Medulla oblongata (tissue), 1 donor: Measurements from ENCODE around the gene MAPK11.
"Not testable (repeated sequence)": the region's sequence is repeated elsewhere in the genome, so short reads cannot be mapped to it uniquely, and the experiment has no call there.

ENCODE experiments used
- DNase-seq: peaks from one replicate; pipeline ENCODE4 v3.0.0-alpha.2; 2015; ENCODE audit errors: extremely low spot score

The MAPK11 gene

DNA sequence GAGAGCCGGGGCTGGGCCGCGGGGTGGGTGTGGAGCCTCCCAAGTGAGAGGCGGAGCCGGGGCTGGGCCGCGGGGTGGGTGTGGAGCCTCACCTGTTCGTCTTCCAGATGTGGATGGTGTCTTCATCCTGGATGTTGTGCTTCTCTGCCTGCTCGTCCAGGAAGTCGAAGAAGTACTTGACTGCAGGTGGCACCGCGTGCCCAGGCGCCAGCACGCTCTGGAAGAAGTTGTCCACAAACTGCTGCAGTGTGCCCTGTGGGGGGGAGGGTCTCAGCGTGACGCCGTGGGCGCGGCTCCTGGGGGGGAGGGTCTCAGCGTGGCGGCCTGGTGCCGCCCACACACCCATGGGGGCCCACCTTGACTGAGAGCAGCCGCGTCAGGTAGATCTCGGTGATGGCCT is 7.6 kb upstream of the MAPK11 start:
- no peak for DNase-seq

DNA sequence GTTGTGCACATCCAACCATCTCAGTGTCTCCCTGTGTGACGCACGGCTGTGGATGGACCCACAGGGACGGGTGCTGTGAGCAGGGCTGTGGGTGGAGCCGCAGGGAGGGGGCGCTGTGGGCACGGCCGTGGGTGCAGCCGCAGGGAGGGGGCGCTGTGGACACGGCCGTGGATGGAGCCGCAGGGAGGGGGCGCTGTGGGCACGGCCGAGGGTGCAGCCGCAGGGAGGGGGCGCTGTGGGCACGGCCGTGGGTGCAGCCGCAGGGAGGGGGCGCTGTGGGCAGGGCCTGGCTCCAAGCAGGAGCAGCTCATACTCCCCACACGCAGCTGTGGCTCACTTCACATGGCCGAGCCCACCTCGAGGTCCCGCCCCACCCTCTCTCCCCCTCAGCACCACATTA is 6.0 kb upstream of the MAPK11 start:
- DNase-seq = peak; percentile 83

GRCh38 chr22:50275181-50276055 is 5.2 kb upstream of the MAPK11 start:
- no peak for DNase-seq

- DNase-seq = no peak
These were observed 4.6 kb upstream of the MAPK11 start for GRCh38 chr22:50274771-50275170.

DNA sequence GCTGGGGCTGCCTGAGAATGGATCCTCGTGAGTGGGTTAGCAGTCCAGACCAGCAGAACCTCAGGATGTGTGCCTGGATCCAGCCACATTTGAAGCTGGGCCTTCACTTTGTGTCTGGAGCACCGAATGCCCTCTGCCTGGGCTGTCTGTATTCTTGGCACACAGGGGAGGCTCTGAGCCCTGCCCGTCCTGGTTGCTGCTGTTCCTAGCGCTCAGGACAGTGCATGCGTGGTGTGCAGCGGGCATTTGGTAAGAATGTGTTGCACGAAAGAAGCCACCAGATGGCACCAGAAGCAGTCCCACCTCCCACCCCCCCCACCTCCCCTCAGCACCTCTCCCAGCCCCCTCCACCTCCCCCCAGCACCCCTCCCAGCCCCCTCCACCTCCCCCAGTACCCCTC is 4.1 kb upstream of the MAPK11 start:
- DNase-seq = peak; percentile 65

DNA sequence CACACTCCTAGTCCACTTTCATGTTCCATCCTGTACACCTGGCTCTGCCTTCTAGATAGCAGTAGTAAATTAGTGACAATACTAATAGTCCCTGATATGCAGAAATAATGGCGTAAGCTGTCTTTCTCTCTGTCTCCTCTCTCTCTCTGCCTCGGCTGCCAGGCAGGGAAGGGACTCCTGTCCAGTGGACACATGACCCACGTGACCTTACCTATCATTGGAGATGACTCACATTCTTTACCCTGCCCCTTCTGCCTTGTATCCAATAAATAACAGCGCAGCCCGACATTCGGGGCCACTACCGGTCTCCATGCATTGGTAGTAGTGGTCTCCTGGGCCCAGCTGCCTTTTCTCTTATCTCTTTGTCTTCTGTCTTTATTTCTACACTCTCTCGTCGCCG is 3.6 kb upstream of the MAPK11 start:
- not testable (repeated sequence) for DNase-seq

GRCh38 chr22:50273352-50273751 is 3.2 kb upstream of the MAPK11 start:
- not testable (repeated sequence) for DNase-seq

DNA sequence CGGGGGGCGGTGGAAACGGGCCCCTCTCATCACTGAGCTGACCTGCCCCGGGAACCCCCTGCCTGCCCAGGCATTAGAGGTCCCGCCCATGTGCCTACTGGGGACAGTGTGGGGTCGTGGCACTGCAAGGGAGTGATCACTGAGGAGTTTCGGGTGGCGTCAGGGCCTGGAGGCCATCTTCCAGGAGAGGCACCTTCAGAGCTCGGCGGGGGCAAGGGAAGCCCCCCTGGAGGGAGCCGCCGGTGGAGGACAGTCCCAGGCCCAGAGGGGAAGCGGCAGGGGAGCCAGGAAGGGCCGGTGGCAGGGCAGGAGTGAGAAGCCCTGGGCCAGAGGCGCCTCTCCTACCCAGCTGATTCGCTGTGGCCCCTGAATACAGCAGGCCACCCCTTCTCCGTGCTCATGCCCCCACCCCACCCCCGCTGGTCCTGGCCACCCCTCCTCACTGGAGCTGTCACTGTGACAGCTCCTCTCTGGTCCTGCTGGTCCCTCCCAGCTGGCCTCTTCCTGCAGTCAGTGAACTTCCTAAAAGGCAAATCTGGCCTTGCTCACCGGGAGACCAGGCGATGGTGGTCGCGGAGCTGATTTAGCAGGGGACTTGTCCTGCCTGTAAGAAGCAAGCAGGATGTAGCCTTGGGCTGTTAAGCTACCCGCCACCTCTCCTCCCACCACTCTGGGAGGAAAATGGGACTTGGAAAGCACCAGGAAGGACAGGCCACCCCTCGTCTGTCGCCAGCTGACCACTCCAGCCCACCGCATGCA is 2.0 kb upstream of the MAPK11 start:
- no peak for DNase-seq

GRCh38 chr22:50271519-50271970 is 1.4 kb upstream of the MAPK11 start:
- DNase-seq = peak; percentile 47

GRCh38 chr22:50270666-50271394 is 650 bp upstream of the MAPK11 start:
- no peak for DNase-seq

DNA sequence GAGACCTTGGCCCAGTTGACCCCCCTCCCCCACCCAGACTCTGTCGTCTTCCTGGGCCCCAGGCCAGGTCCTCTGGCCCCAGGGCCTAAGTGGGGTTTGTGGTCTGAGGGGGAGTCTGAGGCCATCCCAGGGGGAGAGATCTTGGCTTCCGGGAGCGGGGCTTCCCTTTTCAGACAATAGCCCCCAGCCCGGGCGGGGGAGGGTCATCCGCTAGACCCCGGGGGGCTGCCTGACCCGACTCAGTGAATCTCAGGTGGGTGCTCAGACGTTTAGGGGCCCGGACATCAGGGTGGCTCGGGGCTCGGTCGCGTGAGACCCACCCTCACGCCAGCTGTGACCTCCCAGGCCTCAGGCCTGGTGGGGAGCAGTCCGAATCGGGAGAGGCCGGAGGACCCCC is 609 bp downstream of the MAPK11 start:
- DNase-seq = no peak

DNA sequence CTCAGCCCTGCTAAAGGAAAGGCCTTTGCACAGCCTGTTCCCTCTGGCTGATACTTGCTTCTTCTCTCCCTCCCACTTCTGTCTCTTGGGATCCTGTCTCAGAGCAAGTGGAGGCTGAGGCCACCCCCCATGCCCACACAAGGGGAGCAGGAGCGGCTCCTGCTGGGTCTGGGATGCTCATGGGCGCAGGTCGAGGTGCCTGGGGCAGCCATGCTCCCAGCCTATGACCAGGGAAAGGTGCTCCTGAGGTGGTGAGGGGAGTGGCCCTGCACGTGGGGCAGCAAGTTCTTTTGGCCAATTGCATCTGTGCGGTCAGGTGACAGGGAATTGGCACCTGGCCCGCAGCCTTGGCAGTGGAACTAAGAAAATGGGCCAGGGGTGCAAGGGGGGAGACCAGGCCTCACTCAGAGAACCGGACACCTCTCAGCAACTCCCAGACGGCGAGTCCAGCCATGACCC is 1.5 kb downstream of the MAPK11 start:
- no peak for DNase-seq

DNA sequence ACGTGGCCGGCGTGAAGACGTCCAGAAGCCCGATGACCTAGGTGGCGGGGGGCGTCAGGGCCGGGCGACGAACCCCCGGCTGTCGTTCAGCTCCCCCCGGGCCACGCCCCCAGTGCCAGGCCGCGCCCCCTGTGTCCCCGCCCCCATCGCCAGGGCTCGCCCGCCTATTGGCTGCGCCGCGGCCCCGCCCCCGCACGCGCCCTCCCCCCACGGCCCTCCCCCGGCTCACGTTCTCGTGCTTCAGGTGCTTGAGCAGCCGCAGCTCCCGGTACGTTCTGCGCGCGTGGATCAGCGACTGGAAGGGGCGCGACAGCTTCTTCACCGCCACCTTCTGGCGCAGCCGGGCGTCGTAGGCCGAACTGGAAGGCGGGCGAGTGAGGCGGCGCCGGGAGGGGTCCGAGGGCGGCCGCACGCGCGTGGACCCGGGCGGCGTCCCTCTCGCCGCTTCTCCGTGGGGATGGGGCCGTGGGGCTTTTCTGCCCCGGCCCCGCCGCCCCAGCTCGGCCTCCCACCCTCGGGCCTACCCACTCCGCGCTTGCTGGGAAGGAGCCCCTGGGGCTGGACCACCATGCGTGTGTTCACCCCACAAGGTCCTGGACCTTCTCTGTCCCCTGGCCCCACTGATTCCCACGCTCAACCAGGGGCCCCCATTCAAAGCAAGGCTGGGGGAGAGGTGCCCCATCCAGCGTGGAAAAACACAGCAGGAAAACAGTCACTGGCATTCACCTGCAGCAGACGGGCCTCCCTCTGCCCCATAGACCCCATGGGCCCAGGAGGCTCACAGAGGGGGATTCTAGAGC is 2.4 kb downstream of the MAPK11 start:
- DNase-seq = no peak

DNA sequence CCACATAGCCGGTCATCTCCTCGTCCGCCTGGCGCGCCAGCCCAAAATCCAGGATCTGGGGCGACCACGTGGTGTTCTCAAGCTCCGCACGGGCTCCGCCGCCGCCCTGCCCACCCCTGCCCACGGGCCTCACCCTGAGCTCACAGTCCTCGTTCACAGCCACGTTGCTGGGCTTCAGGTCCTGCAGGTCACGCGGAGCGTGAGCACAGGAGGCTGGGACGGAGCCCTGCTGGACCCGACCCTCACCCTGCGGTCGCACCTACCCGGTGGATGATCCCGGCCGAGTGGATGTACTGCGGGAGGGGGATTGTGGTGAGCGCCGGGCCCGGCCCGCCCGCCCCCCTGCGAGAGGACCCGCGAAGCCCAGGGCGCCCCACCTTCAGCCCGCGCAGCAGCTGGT is 3.2 kb downstream of the MAPK11 start:
- DNase-seq = no peak

DNA sequence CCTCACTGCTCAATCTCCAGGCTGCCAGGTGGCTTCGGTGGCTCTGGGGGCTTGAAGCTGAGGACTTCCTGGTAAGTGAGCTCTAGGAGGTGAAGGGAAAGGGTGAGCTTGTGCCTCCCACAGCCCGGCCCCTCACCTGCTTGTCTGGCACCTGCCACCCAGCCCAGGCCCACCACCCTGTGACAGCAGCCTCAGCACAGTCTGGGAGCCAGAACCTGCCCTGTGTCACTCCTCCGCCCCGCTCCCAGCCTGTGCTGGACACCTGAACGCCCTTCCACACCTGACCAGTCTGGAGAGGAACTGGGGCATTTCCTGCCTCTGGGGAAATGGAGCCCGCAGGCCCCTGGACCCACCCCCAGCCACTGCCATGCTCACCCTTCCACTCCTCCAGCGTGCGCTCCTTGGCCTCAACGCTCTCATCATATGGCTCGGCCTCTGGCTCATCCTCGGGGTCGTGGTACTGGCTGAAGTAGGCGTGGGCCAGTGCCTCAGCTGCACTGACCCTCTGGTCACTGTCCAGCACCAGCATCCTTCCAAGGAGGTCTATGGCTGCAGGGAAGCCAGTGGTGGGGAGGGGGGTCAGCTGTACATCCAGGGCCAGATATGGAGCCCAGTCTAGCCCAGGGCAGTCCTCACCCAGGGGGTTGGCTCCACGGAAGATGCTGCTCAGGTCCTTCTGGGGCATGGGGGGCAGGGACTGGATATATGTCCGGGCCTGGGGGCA is 5.1 kb downstream of the MAPK11 start:
- DNase-seq = no peak

DNA sequence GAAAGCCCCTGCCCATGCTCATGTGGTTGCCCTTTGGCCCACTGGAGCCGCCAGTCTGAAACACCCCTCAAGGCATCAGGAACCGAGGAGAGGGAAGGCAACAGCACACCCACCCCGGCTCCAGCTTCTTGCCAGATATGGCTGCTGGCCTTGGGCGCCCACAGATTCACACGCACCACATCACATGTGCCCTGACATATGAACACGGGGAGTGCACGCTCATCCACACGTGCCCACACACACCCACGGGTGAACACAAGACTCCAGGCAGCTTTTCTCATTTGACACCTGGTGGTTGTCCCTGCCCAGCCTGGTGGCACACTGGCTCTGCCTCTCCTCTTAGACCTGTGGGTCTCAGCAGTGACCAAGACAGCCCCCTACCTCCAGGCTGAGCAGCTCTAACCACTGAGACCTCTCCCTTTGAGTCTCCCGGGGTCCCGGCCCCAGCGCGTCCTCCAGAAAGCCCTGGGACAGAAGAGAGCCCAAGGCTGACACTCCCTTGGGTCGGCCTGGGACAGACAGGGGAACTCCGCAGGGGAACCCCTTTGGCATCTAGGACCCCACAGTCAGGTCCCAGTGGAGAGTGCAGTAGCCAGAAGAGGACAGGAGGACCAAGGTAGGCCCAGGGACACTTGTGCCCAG is 6.0 kb downstream of the MAPK11 start:
- no peak for DNase-seq

DNA sequence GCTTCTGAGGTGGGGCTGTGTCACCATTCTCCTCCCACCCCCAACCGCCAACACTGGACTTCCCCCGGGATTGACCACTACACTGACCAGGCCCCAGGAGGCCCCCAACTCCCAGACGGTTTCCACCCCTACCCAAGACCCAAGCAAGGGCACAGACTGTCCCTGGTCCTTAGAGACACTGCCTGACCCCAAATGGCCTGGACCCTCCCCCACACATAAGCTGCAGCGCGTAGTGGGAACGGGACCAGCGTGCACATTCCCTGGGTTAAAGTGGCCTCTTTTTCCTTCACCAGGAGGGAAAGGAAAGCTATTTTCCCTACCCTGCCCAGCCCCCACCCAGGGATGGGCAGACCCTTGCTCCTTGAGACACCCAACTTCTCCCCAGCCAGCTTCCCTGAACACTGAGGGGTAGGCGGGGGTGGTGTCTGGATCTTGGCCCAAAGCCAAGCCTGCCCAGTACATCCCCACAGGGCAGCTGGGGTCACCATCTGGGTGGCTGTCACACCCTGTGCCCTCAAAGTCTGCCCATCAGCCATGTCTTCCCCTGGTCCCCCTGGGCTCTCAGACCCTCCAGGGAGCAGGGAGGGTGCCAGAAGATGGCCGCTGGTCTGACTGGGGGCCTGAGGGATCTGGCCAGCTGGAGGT is 7.1 kb downstream of the MAPK11 start:
- DNase-seq = no peak

DNA sequence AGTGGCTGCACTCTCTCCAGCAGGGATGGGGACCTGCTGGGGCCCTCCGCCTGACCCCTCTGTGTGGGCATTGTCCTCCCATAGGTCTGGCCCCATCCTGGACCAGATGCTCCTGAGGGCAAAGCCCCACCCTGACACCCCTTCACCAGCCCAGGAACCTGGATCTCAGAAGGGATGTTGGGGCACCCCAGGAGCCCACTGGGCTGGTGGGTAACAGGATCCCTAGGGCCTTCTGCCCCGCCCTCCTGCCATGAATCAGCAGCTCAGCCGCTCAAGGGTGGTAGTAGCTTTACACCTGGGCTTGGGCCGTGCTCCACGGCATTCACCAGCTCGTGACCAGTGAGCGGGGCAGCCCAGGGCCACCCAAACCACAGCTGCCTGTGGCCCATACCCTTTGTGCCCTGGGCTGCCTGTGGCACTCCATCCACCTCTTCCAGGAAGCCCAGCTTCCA is 7.7 kb downstream of the MAPK11 start:
- DNase-seq = no peak

DNA sequence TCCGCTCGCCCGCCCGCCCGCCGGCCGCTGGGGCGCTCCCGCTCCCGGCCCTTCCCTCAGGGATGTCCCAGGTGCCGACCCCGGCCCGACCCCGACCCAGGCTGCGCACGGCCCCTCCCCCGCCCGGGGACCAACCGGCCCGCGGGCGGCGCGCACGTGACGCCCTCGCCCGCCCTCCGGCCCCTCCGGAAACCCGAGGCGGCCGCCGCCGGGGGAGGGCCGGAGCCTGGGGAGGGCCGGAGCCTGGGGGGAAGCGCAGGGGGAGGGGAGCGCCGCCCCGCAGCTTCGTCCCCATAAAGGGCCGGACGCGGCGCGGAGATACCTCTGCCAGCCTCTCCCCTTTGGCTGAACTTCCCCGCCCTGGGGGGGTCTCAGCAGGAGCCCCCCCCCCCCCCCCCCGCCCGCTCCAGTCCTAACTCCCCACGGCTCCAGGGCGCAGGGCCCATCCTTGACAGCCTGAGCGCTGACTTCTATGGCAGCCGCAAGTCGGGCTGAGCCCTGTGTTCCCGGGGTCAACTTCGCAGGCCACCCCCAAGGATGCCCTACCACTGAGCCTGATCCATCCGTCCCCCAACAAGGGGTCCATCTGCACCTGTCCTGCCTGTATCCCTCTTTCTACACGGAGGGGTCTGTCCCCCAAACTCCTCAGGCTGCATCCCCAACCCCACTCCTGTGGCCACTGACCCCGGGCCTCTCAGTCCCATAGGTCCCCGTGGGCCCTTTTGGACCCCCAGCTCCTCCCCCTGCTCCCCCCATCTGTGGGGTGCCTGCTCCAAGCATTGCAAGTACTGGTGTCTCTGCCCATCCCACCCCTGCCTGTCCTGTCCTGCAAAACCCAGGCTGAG is 8.3 kb downstream of the MAPK11 start, which contains the start of gene MAPK12:
MAPK12 (minus strand) TSS at position 69 of the 845 bp plus-strand sequence. CDS start 174 bp downstream, outside the sequence.
- DNase-seq = no peak
